Stimulated activated effector memory CD8-positive, alpha-beta T cell treated with anti-CD3 and anti-CD28 coated beads, Interleukin-12 subunit alpha, Interleukin-12 subunit beta, amount 100 ng/mL, for 72 hours (primary cell): ENCODE measurements around the gene SMIM33.

Experiments used
- ATAC-seq: fragments of 150-1000 bp; cut with Tn5 transposase; 2 replicates; pipeline ENCODE4 v1.10.0; 2021
- DNase-seq, 2 donors: peaks; one replicate each; pipeline ENCODE4 v3.0.0; 2021 to 2022; ENCODE audit warnings: low spot score in 2 of 2
- H3K27ac Mint-ChIP-seq: one replicate; pipeline ENCODE4 v1.8.0; 2022; ENCODE audit warnings: mild to moderate bottlenecking, mixed read lengths
- H3K36me3 Mint-ChIP-seq: one replicate; pipeline ENCODE4 v1.8.0; 2022; ENCODE audit warnings: mild to moderate bottlenecking, mixed read lengths
- H3K4me1 Mint-ChIP-seq: one replicate; pipeline ENCODE4 v1.8.0; 2022; ENCODE audit warnings: mixed read lengths
- H3K4me3 Mint-ChIP-seq: one replicate; pipeline ENCODE4 v1.8.0; 2022; ENCODE audit warnings: mild to moderate bottlenecking, mixed read lengths
- H3K9me3 Mint-ChIP-seq: one replicate; pipeline ENCODE4 v1.8.0; 2022; ENCODE audit warnings: mixed read lengths

The SMIM33 gene

DNA sequence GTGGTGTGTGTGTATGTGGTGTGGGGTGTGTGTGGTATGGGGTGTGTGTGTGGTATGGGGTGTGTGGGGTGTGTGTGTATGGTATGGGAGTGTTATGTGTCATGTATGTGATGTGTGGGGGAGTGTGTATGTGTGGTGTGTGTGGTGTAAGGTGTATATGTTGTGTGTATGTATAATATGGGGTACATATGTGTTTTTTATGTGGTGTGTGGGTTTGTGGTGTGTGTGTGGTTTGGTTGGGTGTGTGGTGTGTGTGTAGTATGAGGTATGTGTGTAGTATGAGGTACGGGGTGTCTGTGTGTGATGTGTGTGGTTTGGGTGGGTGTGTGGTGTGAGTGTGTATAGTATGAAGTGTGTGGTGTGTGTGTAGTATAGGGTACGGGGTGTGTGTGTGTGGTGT lies 19.6 kb upstream of the SMIM33 start:
- DNase-seq = no peak
- no peak overlapping the region for H3K27ac Mint-ChIP-seq
- H3K36me3 Mint-ChIP-seq = peaks cover 25% of the 10 kb centered on the region
- H3K4me1 Mint-ChIP-seq = peaks cover 56% of the 10 kb centered on the region
- H3K9me3 Mint-ChIP-seq = no peaks in the 10 kb centered on the region
- no peak overlapping the region for H3K4me3 Mint-ChIP-seq
- ATAC-seq = no peak

- Mint-ChIP-seq H3K9me3 (no peaks in the 10 kb centered on the region), H3K4me1 (peaks cover 56% of the 10 kb centered on the region), H3K36me3 (peaks cover 18% of the 10 kb centered on the region), H3K27ac (no peak overlapping the region), H3K4me3 (no peak overlapping the region)
- ATAC-seq = no peak
- no peak for DNase-seq
Measured at GRCh38 chr5:139451878-139452660, 18.7 kb upstream of the SMIM33 start.

DNA sequence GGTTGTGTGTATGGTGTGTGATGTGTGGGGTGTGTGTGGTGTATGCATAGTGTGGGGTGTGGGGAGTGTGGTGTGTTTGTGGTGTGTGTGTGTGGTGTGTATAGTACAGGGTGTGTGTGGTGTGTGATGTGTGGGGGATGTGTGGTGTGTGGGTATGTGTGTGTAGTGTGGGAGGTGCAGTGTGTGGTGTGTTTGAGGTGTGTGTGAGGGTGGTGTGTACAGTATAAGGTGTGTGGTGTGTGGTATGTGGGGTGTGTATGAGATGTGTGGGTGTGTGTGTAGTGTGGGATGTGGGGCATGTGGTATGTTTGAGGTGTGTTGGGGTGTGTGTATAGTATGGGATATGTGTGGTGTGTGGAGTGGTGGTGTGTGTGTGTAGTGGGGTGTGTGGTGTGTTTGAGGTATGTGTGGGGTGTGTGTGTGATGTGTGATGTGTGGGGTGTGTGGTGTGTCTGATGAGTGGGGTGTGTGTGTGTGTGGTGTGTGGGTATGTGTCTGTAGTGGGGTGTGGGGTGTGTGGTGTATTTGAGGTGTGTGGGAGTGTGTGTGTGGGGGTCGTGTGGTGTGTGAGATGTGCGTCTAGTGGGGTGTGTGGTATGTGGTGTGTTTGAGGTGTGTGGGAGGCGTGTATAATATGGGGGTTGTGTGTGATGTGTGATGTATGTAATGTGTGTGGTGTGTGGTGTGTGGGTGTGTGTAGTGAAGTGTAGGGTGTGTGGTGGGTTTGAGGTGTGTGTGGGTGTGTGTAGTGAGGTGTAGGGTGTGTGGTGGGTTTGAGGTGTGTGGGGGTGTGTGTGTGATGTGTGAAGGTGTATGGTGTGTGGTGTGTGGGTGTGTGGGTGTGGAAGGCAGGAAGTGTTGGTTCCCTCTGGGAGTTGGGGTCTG lies 16.9 kb upstream of the SMIM33 start:
- Mint-ChIP-seq H3K36me3 (peaks cover 16% of the 10 kb centered on the region), H3K4me3 (no peak overlapping the region), H3K4me1 (peaks cover 56% of the 10 kb centered on the region), H3K27ac (peak overlapping the region; percentile 39), H3K9me3 (no peaks in the 10 kb centered on the region)
- DNase-seq (no peak), ATAC-seq (peak; percentile 22)

DNA sequence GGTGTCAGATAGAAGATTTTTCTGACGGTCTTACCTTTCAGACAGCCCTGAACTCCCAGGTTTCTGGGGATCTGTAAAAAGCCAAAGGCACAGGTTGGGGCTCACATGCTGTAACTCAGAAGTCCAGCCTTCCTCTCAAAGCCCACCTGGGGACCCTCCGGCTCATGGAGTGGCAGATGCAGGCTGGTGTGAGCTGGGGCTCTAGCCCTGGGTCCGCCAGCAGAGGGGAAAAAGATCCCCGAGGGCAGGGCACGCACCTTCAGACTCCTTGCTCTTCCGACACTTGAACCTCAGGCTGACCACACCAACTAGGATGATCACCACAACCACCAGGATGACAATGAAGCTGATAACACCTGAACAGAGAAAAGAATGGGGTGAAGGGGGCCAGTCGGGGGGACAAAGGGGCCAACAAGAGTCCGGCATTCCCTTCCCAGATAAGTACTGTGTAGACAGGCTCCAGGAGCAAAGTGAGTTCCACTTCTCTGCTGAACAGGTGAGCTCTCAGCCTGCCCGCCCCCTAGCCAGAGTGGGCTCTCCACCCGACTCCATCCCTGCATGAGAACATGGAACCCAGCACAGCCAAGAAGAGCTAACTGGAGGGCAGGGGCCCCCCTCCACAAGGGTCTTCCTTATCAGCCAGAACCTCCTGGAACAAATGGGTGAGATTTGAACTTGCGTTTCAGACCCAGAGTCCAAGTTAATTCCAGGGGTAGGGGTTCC lies 16.1 kb upstream of the SMIM33 start:
- Mint-ChIP-seq H3K4me3 (no peak overlapping the region), H3K4me1 (peaks cover 61% of the 10 kb centered on the region), H3K27ac (peak overlapping the region; percentile 39), H3K36me3 (peaks cover 18% of the 10 kb centered on the region), H3K9me3 (no peaks in the 10 kb centered on the region)
- no peak for ATAC-seq
- no peak for DNase-seq

- no peak for ATAC-seq
- no peak for DNase-seq
- H3K27ac Mint-ChIP-seq = peak overlapping the region; percentile 96
- H3K4me3 Mint-ChIP-seq = no peak overlapping the region
- H3K36me3 Mint-ChIP-seq = peaks cover 18% of the 10 kb centered on the region
- H3K4me1 Mint-ChIP-seq = peaks cover 81% of the 10 kb centered on the region
- H3K9me3 Mint-ChIP-seq = no peaks in the 10 kb centered on the region
Measured at GRCh38 chr5:139456776-139457175, 14.0 kb upstream of the SMIM33 start.

DNA sequence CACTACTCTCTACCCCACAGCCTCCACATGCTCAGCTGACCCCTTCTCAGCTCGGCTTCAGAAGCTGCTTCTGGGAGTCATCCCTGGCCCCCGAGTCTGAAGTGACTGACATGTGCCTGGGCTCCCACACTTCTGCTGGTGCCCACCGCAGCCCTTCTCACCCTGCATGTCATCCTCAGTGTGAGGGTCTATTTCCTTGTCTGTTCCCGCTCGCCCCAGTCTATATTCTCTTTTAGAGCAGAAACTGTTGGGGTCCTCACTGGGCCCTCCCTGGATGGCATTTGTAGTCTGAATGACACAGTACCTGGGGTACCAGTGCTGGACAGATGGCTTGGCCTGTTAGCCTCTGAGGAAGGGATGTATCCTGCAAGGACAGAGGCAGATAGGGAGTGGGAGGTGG lies 13.6 kb upstream of the SMIM33 start:
- peak overlapping the region; percentile 96 for H3K27ac Mint-ChIP-seq
- H3K9me3 Mint-ChIP-seq = no peaks in the 10 kb centered on the region
- H3K4me1 Mint-ChIP-seq = peaks cover 83% of the 10 kb centered on the region
- H3K36me3 Mint-ChIP-seq = peaks cover 18% of the 10 kb centered on the region
- DNase-seq = no peak
- H3K4me3 Mint-ChIP-seq = peak overlapping the region; percentile 74
- no peak for ATAC-seq

DNA sequence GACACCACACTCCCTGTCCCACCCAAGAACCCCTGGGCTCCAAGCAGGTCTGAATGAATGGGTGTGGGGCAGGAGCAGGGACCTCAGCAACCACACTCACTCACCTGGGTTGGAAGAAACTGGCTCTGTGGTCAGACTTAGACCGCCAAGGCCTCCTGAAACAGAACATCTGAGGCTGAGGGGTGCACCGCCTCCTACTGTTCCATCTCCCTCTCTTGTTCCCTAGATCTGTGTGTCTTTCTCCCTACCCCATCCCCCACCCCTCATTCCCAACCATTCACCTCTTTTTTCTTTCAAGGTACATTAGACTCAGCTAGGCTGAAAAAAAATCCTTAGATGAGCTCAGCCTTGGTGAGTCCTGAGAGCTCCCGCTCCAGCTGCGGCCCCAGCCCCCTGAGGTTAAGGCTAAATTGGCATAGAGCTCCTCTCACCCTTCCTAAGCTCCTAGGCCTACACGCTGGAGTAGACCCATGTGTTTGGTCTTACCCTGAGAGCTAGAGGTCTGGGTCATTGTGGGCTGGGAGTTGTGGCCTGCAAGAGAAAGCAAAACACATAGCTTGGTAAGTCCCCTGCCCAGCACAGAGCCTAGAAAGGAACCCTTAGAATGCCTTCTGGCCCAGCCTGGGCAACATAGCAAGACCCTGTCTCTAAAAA lies 13.0 kb upstream of the SMIM33 start:
- Mint-ChIP-seq H3K36me3 (peaks cover 18% of the 10 kb centered on the region), H3K4me1 (peaks cover 83% of the 10 kb centered on the region), H3K9me3 (no peaks in the 10 kb centered on the region), H3K27ac (peak overlapping the region; percentile 96), H3K4me3 (peak overlapping the region; percentile 74)
- DNase-seq (no peak), ATAC-seq (peak; percentile 26)

DNA sequence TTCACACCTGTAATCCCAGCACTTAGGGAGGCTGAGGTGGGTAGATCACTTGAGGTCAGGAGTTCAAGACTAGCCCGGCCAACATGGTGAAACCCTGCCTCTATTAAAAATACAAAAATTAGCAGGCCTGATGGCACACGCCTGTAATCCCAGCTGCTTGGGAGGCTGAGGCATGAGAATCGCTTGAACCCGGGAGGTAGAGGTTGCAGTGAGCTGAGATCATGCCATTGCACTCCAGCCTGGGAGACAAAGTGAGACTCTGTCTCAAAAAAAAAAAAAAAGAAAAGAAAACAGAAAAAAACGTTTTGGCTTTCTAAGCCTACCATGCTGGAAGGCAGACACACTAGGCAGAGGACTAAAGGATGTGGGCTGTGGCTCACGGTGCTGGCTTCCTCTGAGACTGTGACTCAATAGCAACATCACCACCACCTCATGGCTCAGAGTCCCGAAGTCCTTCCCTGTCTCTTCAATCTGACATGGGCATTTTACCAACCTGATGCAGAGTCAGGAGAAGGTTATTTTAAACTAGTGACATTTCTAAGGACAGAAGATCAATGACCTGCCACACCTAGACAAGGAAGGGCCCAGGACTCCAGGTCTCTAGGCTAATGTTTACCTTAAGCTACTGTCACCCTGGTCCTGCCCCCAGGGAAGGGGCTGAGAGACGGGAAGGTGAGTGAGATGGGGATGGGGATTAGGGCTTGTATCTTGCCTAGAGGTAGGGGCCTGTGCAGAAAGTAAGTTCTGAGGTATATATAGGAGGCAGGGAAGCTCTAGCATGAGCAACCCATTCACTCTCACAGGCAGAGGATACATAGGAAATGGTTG lies 12.0 kb upstream of the SMIM33 start:
- peak overlapping the region; percentile 74 for H3K4me3 Mint-ChIP-seq
- H3K27ac Mint-ChIP-seq = peak overlapping the region; percentile 96
- peaks cover 15% of the 10 kb centered on the region for H3K36me3 Mint-ChIP-seq
- DNase-seq (peak in 1 of 2 donors; percentile 80), ATAC-seq (peak; percentile 95)
- H3K4me1 Mint-ChIP-seq = peaks cover 77% of the 10 kb centered on the region
- no peaks in the 10 kb centered on the region for H3K9me3 Mint-ChIP-seq

GRCh38 chr5:139459451-139459934 lies 11.3 kb upstream of the SMIM33 start:
- ATAC-seq = peak; percentile 31
- H3K36me3 Mint-ChIP-seq = peaks cover 8% of the 10 kb centered on the region
- peaks cover 70% of the 10 kb centered on the region for H3K4me1 Mint-ChIP-seq
- peak overlapping the region; percentile 74 for H3K4me3 Mint-ChIP-seq
- no peaks in the 10 kb centered on the region for H3K9me3 Mint-ChIP-seq
- DNase-seq = no peak
- H3K27ac Mint-ChIP-seq = peak overlapping the region; percentile 96

DNA sequence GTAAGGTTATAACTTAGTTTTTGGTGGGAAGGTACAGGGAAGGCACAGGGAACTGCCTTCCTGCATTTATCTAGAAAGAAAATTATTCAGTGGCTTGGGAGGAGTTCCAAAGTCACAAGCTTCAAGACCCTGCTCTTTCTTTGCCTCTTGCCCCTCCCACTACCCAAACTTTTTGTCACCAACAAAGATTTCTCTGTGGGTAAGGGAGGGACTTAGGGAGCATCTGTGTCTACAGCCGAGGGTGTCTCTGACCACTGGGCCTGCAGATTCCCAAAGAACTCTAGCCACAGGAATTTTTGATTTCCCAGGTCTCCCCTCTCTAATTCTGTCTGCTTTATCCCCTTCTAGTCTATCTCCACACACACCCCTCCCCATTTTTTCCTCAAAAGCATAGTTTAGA lies 10.3 kb upstream of the SMIM33 start:
- Mint-ChIP-seq H3K4me1 (peaks cover 61% of the 10 kb centered on the region), H3K4me3 (peak overlapping the region; percentile 74), H3K9me3 (no peaks in the 10 kb centered on the region), H3K36me3 (peaks cover 5% of the 10 kb centered on the region), H3K27ac (peak overlapping the region; percentile 96)
- DNase-seq = no peak
- no peak for ATAC-seq

DNA sequence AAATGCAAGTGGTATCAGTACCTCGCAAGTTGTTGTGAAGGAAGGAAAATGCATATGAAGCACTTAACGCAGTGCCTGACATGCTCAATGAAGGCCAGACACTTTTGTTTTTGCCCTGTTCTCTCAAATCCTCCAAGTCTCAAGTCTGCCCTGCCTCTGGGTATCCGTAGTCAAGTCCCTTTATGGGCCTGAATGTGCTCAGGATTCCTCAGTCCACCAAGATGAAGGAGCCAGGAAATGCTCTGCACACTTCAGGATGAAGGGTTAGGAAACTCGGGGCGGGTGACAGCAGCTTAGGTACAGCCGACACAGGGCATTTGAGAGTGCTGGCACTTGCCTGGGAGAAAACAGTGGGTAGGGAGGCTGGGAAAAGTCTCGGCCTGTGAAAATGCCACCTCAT lies 9.6 kb upstream of the SMIM33 start:
- no peak overlapping the region for H3K27ac Mint-ChIP-seq
- H3K9me3 Mint-ChIP-seq = no peaks in the 10 kb centered on the region
- H3K4me1 Mint-ChIP-seq = peaks cover 58% of the 10 kb centered on the region
- ATAC-seq (no peak), DNase-seq (no peak)
- no peak overlapping the region for H3K4me3 Mint-ChIP-seq
- H3K36me3 Mint-ChIP-seq = peaks cover 5% of the 10 kb centered on the region

GRCh38 chr5:139461698-139462097 lies 9.1 kb upstream of the SMIM33 start:
- ATAC-seq (no peak), DNase-seq (no peak)
- Mint-ChIP-seq H3K4me3 (no peak overlapping the region), H3K27ac (no peak overlapping the region), H3K4me1 (peaks cover 53% of the 10 kb centered on the region), H3K36me3 (peaks cover 5% of the 10 kb centered on the region), H3K9me3 (no peaks in the 10 kb centered on the region)

- H3K36me3 Mint-ChIP-seq = peaks cover 5% of the 10 kb centered on the region
- H3K27ac Mint-ChIP-seq = no peak within 1 kb of the TSS
- H3K9me3 Mint-ChIP-seq = no peaks in the 10 kb centered on the region
- peaks cover 42% of the 10 kb centered on the region for H3K4me1 Mint-ChIP-seq
- ATAC-seq (no peak), DNase-seq (no peak)
- H3K4me3 Mint-ChIP-seq = no peak within 1 kb of the TSS
Measured at GRCh38 chr5:139462586-139463276, 8.1 kb upstream of the SMIM33 start, which contains the start of gene ECSCR. Gene ECSCR (minus strand): TSS chr5:139462743. CDS start chr5:139462670, 73 bp downstream.
